ENCODE results near the gene GET4.

Gene GET4

DNA sequence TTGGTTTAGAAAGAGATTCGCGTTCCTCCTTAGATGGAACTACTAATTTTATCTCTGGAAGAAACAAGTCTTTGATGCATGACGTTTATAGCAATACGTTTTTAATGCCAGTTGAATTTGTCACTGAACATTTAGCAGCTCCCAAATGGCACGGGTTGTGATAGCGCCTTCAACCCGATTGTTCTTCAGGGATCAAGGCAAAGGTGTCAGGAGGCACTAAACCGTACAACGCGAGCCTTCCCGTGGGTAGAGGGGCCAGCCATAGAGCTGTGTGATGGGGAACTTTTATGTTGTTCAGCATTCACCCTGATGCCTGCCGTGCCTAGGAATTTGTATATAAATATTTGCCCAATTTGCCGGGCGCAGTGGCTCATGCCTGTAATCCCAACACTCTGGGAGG is 3.4 kb downstream of the GET4 start:
- Histone ChIP-seq H2AFZ (ENCODE audit: low read length) (no peak overlapping the region), H3K9me2 (replicated peaks; ENCODE audit: insufficient read depth, low read length) (no peaks in the 10 kb centered on the region), H3K9me3 (replicated peaks; ENCODE audit: insufficient read depth, low read length) (no peaks in the 10 kb centered on the region), H3K9ac (ENCODE audit: low read length) (no peak overlapping the region), H3K27ac (ENCODE audit: low read length) (no peak overlapping the region), H3K4me2 (ENCODE audit: low read depth, low read length) (no peak overlapping the region), H3K36me3 (replicated peaks; ENCODE audit: insufficient read depth, low read length) (no peaks in the 10 kb centered on the region), H3K4me1 (ENCODE audit: low read length) (0 out of 2 replicates have a peak, but pooled peaks cover 5% of the 10 kb centered on the region), H3F3A (ENCODE audit: insufficient read depth, low read length) (no peaks in the 10 kb centered on the region), H3K4me3 (ENCODE audit: low read length) (no peak overlapping the region), H4K20me1 (ENCODE audit: insufficient read depth, low read length) (no peaks in the 10 kb centered on the region), H3K27me3 (replicated peaks; ENCODE audit: insufficient read depth, low read length) (no peaks in the 10 kb centered on the region), H3K79me2 (ENCODE audit: low read length) (peaks cover 80% of the 10 kb centered on the region)
- DNase-seq = no peak
- TF ChIP-seq EZH2phosphoT487 (IDR thresholded peaks at IDR 0.05; ENCODE audit: low read length) (no peak), EZH2 (optimal IDR thresholded peaks at IDR 0.05; ENCODE audit: low read depth, low read length) (no peak)
- TF ChIP-seq, protein P1, sequence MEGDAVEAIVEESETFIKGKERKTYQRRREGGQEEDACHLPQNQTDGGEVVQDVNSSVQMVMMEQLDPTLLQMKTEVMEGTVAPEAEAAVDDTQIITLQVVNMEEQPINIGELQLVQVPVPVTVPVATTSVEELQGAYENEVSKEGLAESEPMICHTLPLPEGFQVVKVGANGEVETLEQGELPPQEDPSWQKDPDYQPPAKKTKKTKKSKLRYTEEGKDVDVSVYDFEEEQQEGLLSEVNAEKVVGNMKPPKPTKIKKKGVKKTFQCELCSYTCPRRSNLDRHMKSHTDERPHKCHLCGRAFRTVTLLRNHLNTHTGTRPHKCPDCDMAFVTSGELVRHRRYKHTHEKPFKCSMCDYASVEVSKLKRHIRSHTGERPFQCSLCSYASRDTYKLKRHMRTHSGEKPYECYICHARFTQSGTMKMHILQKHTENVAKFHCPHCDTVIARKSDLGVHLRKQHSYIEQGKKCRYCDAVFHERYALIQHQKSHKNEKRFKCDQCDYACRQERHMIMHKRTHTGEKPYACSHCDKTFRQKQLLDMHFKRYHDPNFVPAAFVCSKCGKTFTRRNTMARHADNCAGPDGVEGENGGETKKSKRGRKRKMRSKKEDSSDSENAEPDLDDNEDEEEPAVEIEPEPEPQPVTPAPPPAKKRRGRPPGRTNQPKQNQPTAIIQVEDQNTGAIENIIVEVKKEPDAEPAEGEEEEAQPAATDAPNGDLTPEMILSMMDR (IDR thresholded peaks at IDR 0.05; ENCODE audit: low read length) = no peak

DNA sequence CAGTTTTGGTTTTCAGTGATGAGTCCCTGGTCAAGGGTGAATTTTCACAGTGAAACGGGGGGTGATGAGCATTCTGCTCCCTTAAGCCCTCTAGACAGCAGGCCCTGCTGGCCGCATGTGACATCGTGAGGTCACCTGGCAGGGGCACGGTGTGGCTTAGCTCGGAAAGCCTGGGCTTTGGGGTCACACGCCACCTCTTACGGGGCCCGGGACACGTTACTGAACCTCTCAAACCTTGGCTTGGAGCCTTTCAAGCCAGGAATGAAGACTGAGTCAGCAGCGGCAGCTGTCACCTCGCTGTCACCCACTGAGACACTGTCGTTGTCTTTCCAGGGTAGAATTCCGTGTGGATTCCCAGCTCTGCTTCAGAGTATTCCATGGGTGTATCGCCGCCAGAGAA is 4.1 kb downstream of the GET4 start:
- no peak overlapping the region for H3K27ac ChIP-seq (ENCODE audit: low read length)
- no peaks in the 10 kb centered on the region for H4K20me1 ChIP-seq (ENCODE audit: insufficient read depth, low read length)

DNA sequence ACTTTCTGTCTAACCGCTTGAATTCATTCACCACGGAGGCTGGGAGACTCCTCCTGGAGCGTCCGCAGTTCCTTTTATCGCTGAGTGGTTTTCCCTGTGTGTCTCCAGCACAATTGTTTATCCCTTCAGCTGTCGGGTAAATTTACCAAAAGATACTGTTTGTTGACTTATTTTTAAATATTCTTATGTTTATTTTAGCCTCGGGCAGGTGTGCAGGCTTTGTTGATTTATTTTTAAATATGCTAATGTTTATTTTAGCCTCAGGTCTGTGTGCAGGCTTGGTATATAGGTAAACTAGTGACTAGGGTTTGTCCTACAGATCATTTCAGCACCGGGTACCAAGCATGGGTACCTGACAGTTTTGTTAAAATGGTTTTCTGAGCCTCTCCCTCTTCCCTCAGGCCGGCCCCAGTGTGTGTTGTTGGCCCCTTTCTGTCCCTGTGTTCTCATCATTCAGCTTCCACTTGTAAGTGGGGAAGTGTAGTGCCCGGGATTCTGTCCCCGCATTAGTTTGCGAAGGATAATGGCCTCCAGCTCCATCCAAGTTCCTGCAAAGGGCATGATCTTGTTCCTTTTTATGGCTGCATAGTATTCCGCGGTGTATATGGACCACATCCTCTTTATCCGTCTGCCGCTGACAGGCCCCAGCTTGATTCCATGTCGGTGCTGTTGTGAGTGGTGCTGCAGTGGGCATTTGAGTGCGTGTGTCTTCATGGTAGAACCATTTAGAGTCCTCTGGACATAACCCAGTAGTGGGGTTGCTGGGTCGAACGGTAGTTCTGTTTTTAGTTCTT is 5.3 kb downstream of the GET4 start:
- Histone ChIP-seq H4K20me1 (ENCODE audit: insufficient read depth, low read length) (no peaks in the 10 kb centered on the region), H3K4me3 (ENCODE audit: low read length) (no peak overlapping the region), H3K9me3 (replicated peaks; ENCODE audit: insufficient read depth, low read length) (no peaks in the 10 kb centered on the region), H3K27ac (ENCODE audit: low read length) (no peak overlapping the region), H3K4me1 (ENCODE audit: low read length) (0 out of 2 replicates have a peak, but pooled peaks cover 5% of the 10 kb centered on the region), H3K79me2 (ENCODE audit: low read length) (peaks cover 99% of the 10 kb centered on the region), H3K4me2 (ENCODE audit: low read depth, low read length) (no peak overlapping the region), H3K27me3 (replicated peaks; ENCODE audit: insufficient read depth, low read length) (no peaks in the 10 kb centered on the region), H3K9me2 (replicated peaks; ENCODE audit: insufficient read depth, low read length) (no peaks in the 10 kb centered on the region), H2AFZ (ENCODE audit: low read length) (no peak overlapping the region), H3K36me3 (replicated peaks; ENCODE audit: insufficient read depth, low read length) (no peaks in the 10 kb centered on the region), H3K9ac (ENCODE audit: low read length) (no peak overlapping the region), H3F3A (ENCODE audit: insufficient read depth, low read length) (no peaks in the 10 kb centered on the region)
- TF ChIP-seq, protein P1 (IDR thresholded peaks at IDR 0.05; ENCODE audit: low read length) = no peak
- TF ChIP-seq EZH2 (optimal IDR thresholded peaks at IDR 0.05; ENCODE audit: low read depth, low read length) (no peak), EZH2phosphoT487 (IDR thresholded peaks at IDR 0.05; ENCODE audit: low read length) (no peak)
- DNase-seq = no peak

More for the DNA sequence above, 4.1 kb downstream of the GET4 start:
- H3K9me2 ChIP-seq (replicated peaks; ENCODE audit: insufficient read depth, low read length) = no peaks in the 10 kb centered on the region
- H3K4me2 ChIP-seq (ENCODE audit: low read depth, low read length) = no peak overlapping the region
- 0 out of 2 replicates have a peak, but pooled peaks cover 5% of the 10 kb centered on the region for H3K4me1 ChIP-seq (ENCODE audit: low read length)
- no peak overlapping the region for H2AFZ ChIP-seq (ENCODE audit: low read length)
- H3F3A ChIP-seq (ENCODE audit: insufficient read depth, low read length) = no peaks in the 10 kb centered on the region
- no peak overlapping the region for H3K9ac ChIP-seq (ENCODE audit: low read length)
- no peaks in the 10 kb centered on the region for H3K27me3 ChIP-seq (replicated peaks; ENCODE audit: insufficient read depth, low read length)
- DNase-seq = no peak
- H3K4me3 ChIP-seq (ENCODE audit: low read length) = no peak overlapping the region
- no peaks in the 10 kb centered on the region for H3K9me3 ChIP-seq (replicated peaks; ENCODE audit: insufficient read depth, low read length)
- peaks cover 87% of the 10 kb centered on the region for H3K79me2 ChIP-seq (ENCODE audit: low read length)
- TF ChIP-seq, protein P1 (IDR thresholded peaks at IDR 0.05; ENCODE audit: low read length) = no peak
- TF ChIP-seq EZH2phosphoT487 (IDR thresholded peaks at IDR 0.05; ENCODE audit: low read length) (no peak), EZH2 (optimal IDR thresholded peaks at IDR 0.05; ENCODE audit: low read depth, low read length) (no peak)
- H3K36me3 ChIP-seq (replicated peaks; ENCODE audit: insufficient read depth, low read length) = no peaks in the 10 kb centered on the region
